H1 (cell line): ENCODE measurements around the gene GSKIP. TPM values are rescaled to one million over a fixed set of nuclear protein-coding genes. Genes with fewer than 3 reads are reported as not detected.

Experiments
- RFX5 ChIP-seq: IDR thresholded peaks from 2 replicates; pipeline ENCODE4 v1.6.1; 2011; ENCODE audit warnings: low read depth, low read length, improper control_type of control experiment, borderline replicate concordance
- polyA plus RNA-seq, 7 experiments: library from polyadenylated mRNA; depleted of rRNA in 3 of 7; stranded (reverse) in 5 of 7; unstranded in 2 of 7; fragments of >200 nt in 5 of 7; fragments of 200-250 nt in 2 of 7; gene quantifications; 1 replicate in 5 of 7; 2 replicates in 1 of 7; 4 replicates in 1 of 7; pipeline versions ENCODE4 v1.2.1 to v1.2.3, GENCODE V29; 2011 to 2013; ENCODE audit warnings: missing spikeins in 2 of 7, mixed read lengths in 2 of 7
- total RNA-seq: library from RNA; stranded (reverse); fragmentation: NEBNext Ultra II Directional; extraction: Animal tissue kit (Norgen Biotek cat#: 25700); gene quantifications from 2 replicates; pipeline ENCODE4 v1.2.1, GENCODE V29; 2021

Gene GSKIP
- total and polyA plus RNA-seq, 2 of the 8 experiments (the other 6 are each of a cell fraction or from before 2014, with no cell fraction given) = 20.3 to 37.1 TPM

DNA sequence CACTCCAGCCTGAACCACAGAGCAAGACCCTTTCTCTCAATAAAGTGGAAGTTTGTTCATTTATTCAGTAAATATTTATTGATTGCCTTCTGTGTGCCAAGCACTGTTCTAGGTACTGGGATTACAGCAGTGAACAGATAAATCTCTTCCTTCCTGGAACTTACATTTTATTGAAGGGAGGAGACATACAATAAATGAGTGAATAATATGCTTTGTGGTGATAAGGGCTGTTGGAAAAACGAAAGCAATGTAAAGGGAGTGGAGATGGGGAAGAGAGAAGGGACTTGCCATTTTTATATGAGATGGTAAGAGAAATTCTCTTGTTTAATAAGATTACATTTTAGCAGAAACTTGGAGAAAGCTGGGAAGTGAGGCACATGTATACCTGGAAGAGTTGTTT is 1.6 kb downstream of the GSKIP start (continued):
- TF ChIP-seq RFX5 = no peak
